ENCODE data around the gene UGT1A6. TPM values are rescaled to one million over a fixed set of nuclear protein-coding genes. Genes with fewer than 3 reads are reported as not detected.
"Not testable (repeated sequence)": the region's sequence is repeated elsewhere in the genome, so short reads cannot be mapped to it uniquely, and the experiment has no call there.

The UGT1A6 gene
- total RNA-seq, 1 experiment from 2014 or later = 549 TPM

DNA sequence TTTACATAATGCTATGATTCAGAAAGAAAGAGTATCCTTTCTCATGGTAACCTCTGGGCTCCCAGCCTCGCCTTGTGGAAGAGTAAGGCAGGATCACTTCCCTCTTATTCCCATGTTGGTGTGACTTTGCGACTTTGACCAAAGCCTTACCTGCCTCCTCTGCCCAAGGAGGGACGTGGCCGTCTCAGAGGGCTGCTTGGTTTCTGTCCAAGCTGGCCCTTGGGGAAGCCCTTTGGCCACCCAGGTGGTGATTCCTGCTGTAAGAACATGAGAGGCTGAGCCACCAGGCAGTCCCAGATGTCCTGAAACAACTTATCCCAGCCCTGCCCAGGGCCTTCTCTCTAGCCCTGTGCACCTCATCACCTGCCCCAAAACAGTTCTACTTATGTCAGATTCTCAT is 6.0 kb downstream of the UGT1A6 start:
- Histone ChIP-seq H3K9me3 (ENCODE audit: insufficient read depth, low read depth) (no peaks in the 10 kb centered on the region), H4K20me1 (ENCODE audit: insufficient read depth) (no peaks in the 10 kb centered on the region), H3F3A (ENCODE audit: insufficient read depth, low read depth) (peaks cover 93% of the 10 kb centered on the region), H3K4me3 (peak overlapping the region; percentile 69; the same call in 1 of the 2 replicates), H3K36me3 (ENCODE audit: low read depth) (peaks cover 79% of the 10 kb centered on the region), H3K27me3 (ENCODE audit: insufficient read depth, low read depth) (no peaks in the 10 kb centered on the region), H3K4me2 (peak overlapping the region; percentile 96), H3K27ac (peak overlapping the region; percentile 97), H3K79me2 (ENCODE audit: low read depth) (peaks cover 96% of the 10 kb centered on the region), H2AFZ (no peak overlapping the region), H3K4me1 (replicated peaks; ENCODE audit: insufficient read depth) (peaks cover 78% of the 10 kb centered on the region), H3K9me2 (ENCODE audit: insufficient read depth) (no peaks in the 10 kb centered on the region)
- no peak for TF ChIP-seq EZH2 (IDR thresholded peaks at IDR 0.05; ENCODE audit: low read depth)
- ChIA-PET CTCF (no interaction called here), POLR2A (ENCODE audit: unreplicated experiment) (interaction anchor here (0.5 to 2.0 kb wide), 3 partner anchors 8 to 1352 kb away, joined by 3 to 38 read pairs (median 11); no protein-coding TSS in a partner anchor)
- no TSS peak for BruUV-seq (replicated peaks)
- peak; percentile 59 to 67 for DNase-seq
- intact Hi-C loops (cut with micrococcal nuclease; ENCODE audit: unreplicated experiment) = loop anchor here (10.0 kb wide), 2 partner anchors 546 to 726 kb away; no protein-coding TSS in a partner anchor

DNA sequence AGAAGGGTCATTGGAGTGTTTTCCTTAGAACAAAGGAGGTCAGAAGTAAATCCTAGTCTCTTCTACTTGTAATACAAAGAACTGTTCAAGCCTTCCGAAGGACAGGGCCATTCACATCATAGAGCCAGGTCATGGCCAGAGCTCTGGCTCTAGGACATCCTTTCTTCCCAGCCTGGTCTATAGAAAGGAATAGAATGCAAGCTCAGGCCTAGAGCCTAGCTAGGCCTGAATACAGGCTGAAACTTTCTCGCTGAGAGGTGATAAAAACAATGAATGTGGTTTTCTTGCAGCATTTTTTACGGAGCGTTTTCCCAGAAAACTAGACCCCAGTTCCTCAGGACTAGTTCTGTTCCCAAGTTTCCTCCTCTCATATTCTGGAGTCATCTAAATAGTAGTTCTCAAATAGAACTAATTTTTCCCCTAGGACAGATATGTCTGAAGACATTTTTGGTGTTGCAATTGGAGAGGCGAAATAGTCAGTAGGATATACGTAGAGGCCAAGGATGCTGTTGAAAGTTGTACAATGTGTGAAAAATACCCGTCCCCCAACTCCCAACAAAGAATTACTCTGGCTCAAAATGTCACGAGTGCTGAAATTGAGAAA is 6.8 kb downstream of the UGT1A6 start:
- Histone ChIP-seq H3K4me3 (peak overlapping the region; percentile 69), H3K9me3 (ENCODE audit: insufficient read depth, low read depth) (no peaks in the 10 kb centered on the region)
- POLR2A ChIA-PET (ENCODE audit: unreplicated experiment) = interaction anchor here (0.6 to 2.0 kb wide), 4 partner anchors 8 to 796 kb away, joined by 3 to 38 read pairs (median 3); partner anchors contain the start of gene USP40

DNA sequence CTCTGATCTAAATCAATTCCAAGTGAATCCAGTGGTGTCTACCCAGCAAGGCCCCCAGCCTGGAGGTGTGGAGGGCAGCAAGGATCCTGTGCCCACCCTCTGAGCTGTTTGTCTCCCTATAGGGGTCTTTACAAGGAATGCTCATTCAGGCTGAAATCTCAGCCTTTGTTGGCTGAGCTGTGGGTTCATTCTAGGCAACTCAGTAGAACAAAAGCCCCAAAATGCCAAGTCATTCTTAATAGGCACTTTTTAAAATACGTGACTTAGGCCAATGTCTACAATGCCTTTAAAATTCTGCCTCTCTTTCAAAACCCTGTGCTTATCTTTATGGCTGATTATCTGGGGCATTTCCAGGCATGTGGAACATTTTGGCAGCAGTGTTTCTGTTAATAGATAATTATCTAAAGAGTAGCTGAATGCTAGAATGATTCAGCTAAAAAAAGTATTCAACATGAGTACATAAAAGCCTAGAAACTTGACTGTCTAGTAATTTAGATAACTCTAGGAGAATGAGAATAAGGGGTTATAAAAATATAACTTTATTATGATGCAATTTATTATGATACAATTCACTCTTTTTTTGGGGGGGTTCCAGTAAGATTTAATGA is 7.4 kb downstream of the UGT1A6 start:
- peak overlapping the region; percentile 96 for H3K4me2 ChIP-seq
- ChIA-PET POLR2A (ENCODE audit: unreplicated experiment) (interaction anchor here (0.6 to 2.0 kb wide), 5 partner anchors 9 to 133 kb away, joined by 3 to 38 read pairs (median 3); partner anchors contain the start of gene USP40), CTCF (no interaction called here)
- peaks cover 96% of the 10 kb centered on the region for H3K79me2 ChIP-seq (ENCODE audit: low read depth)
- intact Hi-C loops (cut with micrococcal nuclease; ENCODE audit: unreplicated experiment) = loop anchor here (10.0 kb wide), 1 partner anchor 1285 kb away; no protein-coding TSS in a partner anchor
- H4K20me1 ChIP-seq (ENCODE audit: insufficient read depth) = no peaks in the 10 kb centered on the region
- H3F3A ChIP-seq (ENCODE audit: insufficient read depth, low read depth) = peaks cover 93% of the 10 kb centered on the region
- peak overlapping the region; percentile 97 for H3K27ac ChIP-seq
- no TSS peak for BruUV-seq (replicated peaks)
- no peak overlapping the region for H2AFZ ChIP-seq
- no peak for TF ChIP-seq EZH2 (IDR thresholded peaks at IDR 0.05; ENCODE audit: low read depth)
- TF ChIP-seq, protein P1, sequence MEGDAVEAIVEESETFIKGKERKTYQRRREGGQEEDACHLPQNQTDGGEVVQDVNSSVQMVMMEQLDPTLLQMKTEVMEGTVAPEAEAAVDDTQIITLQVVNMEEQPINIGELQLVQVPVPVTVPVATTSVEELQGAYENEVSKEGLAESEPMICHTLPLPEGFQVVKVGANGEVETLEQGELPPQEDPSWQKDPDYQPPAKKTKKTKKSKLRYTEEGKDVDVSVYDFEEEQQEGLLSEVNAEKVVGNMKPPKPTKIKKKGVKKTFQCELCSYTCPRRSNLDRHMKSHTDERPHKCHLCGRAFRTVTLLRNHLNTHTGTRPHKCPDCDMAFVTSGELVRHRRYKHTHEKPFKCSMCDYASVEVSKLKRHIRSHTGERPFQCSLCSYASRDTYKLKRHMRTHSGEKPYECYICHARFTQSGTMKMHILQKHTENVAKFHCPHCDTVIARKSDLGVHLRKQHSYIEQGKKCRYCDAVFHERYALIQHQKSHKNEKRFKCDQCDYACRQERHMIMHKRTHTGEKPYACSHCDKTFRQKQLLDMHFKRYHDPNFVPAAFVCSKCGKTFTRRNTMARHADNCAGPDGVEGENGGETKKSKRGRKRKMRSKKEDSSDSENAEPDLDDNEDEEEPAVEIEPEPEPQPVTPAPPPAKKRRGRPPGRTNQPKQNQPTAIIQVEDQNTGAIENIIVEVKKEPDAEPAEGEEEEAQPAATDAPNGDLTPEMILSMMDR (conservative IDR thresholded peaks at IDR 0.05) = no peak
- H3K9me2 ChIP-seq (ENCODE audit: insufficient read depth) = no peaks in the 10 kb centered on the region
- H3K9me3 ChIP-seq (ENCODE audit: insufficient read depth, low read depth) = no peaks in the 10 kb centered on the region
- H3K4me1 ChIP-seq (replicated peaks; ENCODE audit: insufficient read depth) = peaks cover 92% of the 10 kb centered on the region
- H3K4me3 ChIP-seq = peak overlapping the region; percentile 69; the same call in 1 of the 2 replicates
- no peaks in the 10 kb centered on the region for H3K27me3 ChIP-seq (ENCODE audit: insufficient read depth, low read depth)
- H3K36me3 ChIP-seq (ENCODE audit: low read depth) = peaks cover 79% of the 10 kb centered on the region
- peak; percentile 67 to 98 for DNase-seq

More for the DNA sequence above, 6.8 kb downstream of the UGT1A6 start:
- intact Hi-C loops (cut with micrococcal nuclease; ENCODE audit: unreplicated experiment) = loop anchor here (10.0 kb wide), 3 partner anchors 545 to 1285 kb away; no protein-coding TSS in a partner anchor
- Histone ChIP-seq H3K4me2 (peak overlapping the region; percentile 96), H4K20me1 (ENCODE audit: insufficient read depth) (no peaks in the 10 kb centered on the region), H3K9me2 (ENCODE audit: insufficient read depth) (no peaks in the 10 kb centered on the region), H3K36me3 (ENCODE audit: low read depth) (peaks cover 79% of the 10 kb centered on the region), H3K27ac (peak overlapping the region; percentile 97), H3F3A (ENCODE audit: insufficient read depth, low read depth) (peaks cover 93% of the 10 kb centered on the region), H2AFZ (no peak overlapping the region), H3K79me2 (ENCODE audit: low read depth) (peaks cover 96% of the 10 kb centered on the region), H3K27me3 (ENCODE audit: insufficient read depth, low read depth) (no peaks in the 10 kb centered on the region), H3K4me1 (replicated peaks; ENCODE audit: insufficient read depth) (peaks cover 86% of the 10 kb centered on the region)
- DNase-seq = peak in 1 of 2 experiments; percentile 73
- CTCF ChIA-PET = interaction anchor here (0.6 kb wide), 1 partner anchor 211 kb away, joined by 4 read pairs; no protein-coding TSS in a partner anchor
- BruUV-seq (replicated peaks) = TSS peak; percentile 83
- TF ChIP-seq, protein P1 (conservative IDR thresholded peaks at IDR 0.05) = no peak
- no peak for TF ChIP-seq EZH2 (IDR thresholded peaks at IDR 0.05; ENCODE audit: low read depth)

DNA sequence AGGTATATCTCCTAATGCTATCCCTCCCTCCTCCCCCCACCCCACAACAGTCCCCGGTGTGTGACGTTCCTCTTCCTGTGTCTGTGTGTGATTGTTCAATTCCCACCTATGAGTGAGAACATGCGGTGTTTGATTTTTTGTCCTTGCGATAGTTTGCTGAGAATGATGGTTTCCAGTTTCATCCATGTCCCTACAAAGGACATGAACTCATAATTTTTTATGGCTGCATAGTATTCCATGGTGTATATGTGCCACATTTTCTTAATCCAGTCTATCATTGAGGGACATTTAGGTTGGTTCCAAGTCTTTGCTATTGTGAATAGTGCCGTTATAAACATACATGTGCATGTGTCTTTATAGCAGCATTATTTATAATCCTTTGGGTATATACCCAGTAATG is 8.2 kb downstream of the UGT1A6 start:
- H2AFZ ChIP-seq; DNase-seq; H3K4me3 ChIP-seq; CTCF ChIA-PET; H3K27me3 ChIP-seq (ENCODE audit: insufficient read depth, low read depth); BruUV-seq (replicated peaks); H4K20me1 ChIP-seq (ENCODE audit: insufficient read depth); H3K9me3 ChIP-seq (ENCODE audit: insufficient read depth, low read depth); H3K9me2 ChIP-seq (ENCODE audit: insufficient read depth); H3K4me2 ChIP-seq: not testable (repeated sequence)
- Histone ChIP-seq H3K79me2 (ENCODE audit: low read depth) (peaks cover 96% of the 10 kb centered on the region), H3K27ac (peak overlapping the region; percentile 97), H3K36me3 (ENCODE audit: low read depth) (peaks cover 79% of the 10 kb centered on the region), H3K4me1 (replicated peaks; ENCODE audit: insufficient read depth) (peaks cover 93% of the 10 kb centered on the region), H3F3A (ENCODE audit: insufficient read depth, low read depth) (peaks cover 93% of the 10 kb centered on the region)
- POLR2A ChIA-PET (ENCODE audit: unreplicated experiment) = interaction anchor here (0.6 to 2.0 kb wide), 3 partner anchors 10 to 117 kb away, joined by 3 to 38 read pairs (median 3); no protein-coding TSS in a partner anchor
- intact Hi-C loops (cut with micrococcal nuclease; ENCODE audit: unreplicated experiment) = loop anchor here (10.0 kb wide), 1 partner anchor 1284 kb away; no protein-coding TSS in a partner anchor
